Lower leg skin (tissue), 4 donors: ENCODE measurements around the gene TPT1. TPM values are rescaled to one million over a fixed set of nuclear protein-coding genes. Genes with fewer than 3 reads are reported as not detected.

Experiments
- DNase-seq, 2 donors: peaks; one replicate each; pipeline ENCODE4 v3.0.0-alpha.2; 2019; ENCODE audit warnings: low spot score in 2 of 2
- H3K4me3 ChIP-seq: fragments of 200-600 bp; sonication (generic); 2 replicates; pipeline ENCODE4 v1.5.1; 2017; ENCODE audit warnings: mild to moderate bottlenecking, low read depth; ENCODE audit not compliant: poor library complexity, severe bottlenecking
- POLR2A ChIP-seq, 2 donors: fragments of 450-650 bp; IDR thresholded peaks; one replicate each; pipeline ENCODE4 v1.6.1; 2016 to 2017; ENCODE audit warnings: antibody characterized with exemption in 2 of 2, mild to moderate bottlenecking in 1 of 2, moderate library complexity in 1 of 2
- WGBS, 2 donors: methylation state at CpG; one replicate each; pipeline ENCODE4 v1.1.5; 2018; 5-methylcytosine and 5-hydroxymethylcytosine counted together
- intact Hi-C: fragments of 100-400 bp; cut with DNase I; formaldehyde crosslinking; loops from one replicate; pipeline ENCODE4 v1.15.0; 2023; ENCODE audit warnings: low total_unique reads
- total RNA-seq, 4 donors: library from RNA; depleted of rRNA; stranded (reverse); fragments of >200 nt; gene quantifications; one replicate each; pipeline ENCODE4 v1.1.0, GENCODE V29; 2016
- TF ChIP-seq, protein P1 (sequence below), 3 donors: fragments of 450-650 bp; IDR thresholded peaks; one replicate each; pipeline ENCODE4 v1.5.1; 2016; ENCODE audit warnings: antibody characterized with exemption in 3 of 3, mild to moderate bottlenecking in 3 of 3, moderate library complexity in 2 of 3

Gene TPT1
- total RNA-seq, 4 donors from 2014 or later = 2,307 to 2,977 (median 2,645) TPM

DNA sequence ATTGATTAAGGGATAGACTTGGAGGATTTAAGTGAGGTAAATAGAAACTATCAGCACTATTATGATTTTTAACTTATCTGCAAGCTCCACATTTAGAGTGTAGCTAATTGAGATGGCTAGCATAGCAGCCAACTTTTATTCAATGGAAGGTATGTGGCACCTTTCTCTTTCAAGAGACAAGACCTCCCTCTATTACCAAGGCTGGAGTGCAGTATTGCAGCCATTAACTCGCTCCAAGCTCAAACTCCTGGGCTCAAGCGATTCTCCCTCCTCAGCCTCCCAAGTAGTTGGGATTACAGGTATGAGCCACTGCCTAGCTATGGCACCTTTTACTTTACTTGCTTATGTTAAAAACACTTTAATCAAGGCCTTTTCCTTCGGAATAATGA is 8.2 kb downstream of the TPT1 start:
- TF ChIP-seq POLR2A (IDR thresholded peaks at IDR 0.05) = no peak

DNA sequence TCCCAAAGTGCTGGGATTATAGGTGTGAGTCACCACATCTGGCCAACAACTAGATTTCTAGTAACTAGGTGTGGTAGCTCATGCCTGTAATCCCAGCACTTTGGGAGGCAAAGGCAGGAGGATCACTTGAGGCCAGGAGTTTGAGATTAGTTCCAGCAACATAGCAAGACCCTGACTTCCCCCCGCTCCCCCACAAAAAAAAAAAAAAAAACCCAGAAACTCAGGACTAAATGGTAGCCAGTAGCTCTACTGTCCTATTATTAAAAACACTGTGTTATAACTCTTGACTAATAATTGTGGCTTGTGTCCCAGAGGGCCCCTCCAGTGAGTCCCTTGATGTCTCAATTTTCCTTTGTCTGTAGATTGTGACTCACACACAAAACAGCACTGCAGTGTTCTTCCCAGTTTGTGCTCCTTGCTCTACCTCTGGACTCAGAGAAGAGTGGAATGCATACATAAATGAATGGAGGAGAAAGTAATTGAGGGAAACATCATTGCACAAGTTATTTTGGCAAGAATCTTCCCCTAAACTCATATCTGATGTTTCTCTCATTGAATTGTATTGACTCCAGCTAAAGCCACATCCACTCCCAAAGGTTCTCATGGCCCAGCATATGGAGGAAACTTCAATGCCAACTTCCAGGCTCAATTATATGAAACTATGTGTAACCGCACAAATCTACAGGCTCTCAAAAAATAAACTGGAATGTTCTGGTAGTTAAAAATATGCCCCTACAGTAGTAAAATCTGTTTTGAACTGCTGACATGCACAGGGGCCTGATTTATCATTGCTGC is 8.8 kb downstream of the TPT1 start:
- intact Hi-C loops = no loop called here

More for the DNA sequence above, 8.2 kb downstream of the TPT1 start:
- no peak for DNase-seq
- 93 to 96% methylated on average over 3 of the region's 3 CpGs for WGBS, 2 donors
- H3K4me3 ChIP-seq = no peak overlapping the region
- intact Hi-C loops = no loop called here

GRCh38 chr13:45331692-45332035 is 9.3 kb downstream of the TPT1 start:
- no peak for TF ChIP-seq POLR2A (IDR thresholded peaks at IDR 0.05)
- TF ChIP-seq, protein P1, sequence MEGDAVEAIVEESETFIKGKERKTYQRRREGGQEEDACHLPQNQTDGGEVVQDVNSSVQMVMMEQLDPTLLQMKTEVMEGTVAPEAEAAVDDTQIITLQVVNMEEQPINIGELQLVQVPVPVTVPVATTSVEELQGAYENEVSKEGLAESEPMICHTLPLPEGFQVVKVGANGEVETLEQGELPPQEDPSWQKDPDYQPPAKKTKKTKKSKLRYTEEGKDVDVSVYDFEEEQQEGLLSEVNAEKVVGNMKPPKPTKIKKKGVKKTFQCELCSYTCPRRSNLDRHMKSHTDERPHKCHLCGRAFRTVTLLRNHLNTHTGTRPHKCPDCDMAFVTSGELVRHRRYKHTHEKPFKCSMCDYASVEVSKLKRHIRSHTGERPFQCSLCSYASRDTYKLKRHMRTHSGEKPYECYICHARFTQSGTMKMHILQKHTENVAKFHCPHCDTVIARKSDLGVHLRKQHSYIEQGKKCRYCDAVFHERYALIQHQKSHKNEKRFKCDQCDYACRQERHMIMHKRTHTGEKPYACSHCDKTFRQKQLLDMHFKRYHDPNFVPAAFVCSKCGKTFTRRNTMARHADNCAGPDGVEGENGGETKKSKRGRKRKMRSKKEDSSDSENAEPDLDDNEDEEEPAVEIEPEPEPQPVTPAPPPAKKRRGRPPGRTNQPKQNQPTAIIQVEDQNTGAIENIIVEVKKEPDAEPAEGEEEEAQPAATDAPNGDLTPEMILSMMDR (IDR thresholded peaks at IDR 0.05) = no peak
- 46 to 55% methylated on average over 3 of the region's 3 CpGs for WGBS, 2 donors
- intact Hi-C loops = no loop called here
- H3K4me3 ChIP-seq = no peak overlapping the region
- DNase-seq = no peak

More for the DNA sequence above, 8.8 kb downstream of the TPT1 start:
- WGBS, 2 donors = 81 to 83% methylated on average over 2 of the region's 2 CpGs
- no peak overlapping the region for H3K4me3 ChIP-seq
- DNase-seq = peak in 1 of 2 donors; percentile 53
- TF ChIP-seq, protein P1 (IDR thresholded peaks at IDR 0.05) = no peak
- no peak for TF ChIP-seq POLR2A (IDR thresholded peaks at IDR 0.05)

DNA sequence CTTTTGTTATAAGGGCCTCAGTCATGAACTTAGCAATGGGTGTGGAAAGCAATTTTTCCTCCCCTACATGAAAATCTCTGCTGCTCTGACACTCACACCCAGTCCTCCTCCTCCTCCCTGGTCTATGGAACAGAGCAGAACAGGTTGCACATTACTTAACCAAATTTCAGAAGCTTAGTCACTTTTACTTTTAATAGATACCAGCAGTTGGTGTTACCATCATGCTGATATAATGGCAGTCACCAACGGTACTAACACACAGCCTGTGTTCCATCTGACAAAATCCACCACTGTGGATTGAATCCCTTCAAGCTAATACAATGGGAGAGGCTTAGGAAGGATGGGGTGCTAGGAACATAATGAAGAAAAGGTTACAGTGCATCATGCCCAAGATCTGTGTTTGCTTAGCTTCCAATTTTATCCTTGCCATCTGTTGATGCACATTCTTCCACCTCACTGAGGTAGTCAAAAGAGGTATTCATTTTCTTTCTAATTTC is 9.8 kb downstream of the TPT1 start:
- no peak overlapping the region for H3K4me3 ChIP-seq
- DNase-seq = no peak
- intact Hi-C loops = no loop called here
- no peak for TF ChIP-seq POLR2A (IDR thresholded peaks at IDR 0.05)
- TF ChIP-seq, protein P1 (IDR thresholded peaks at IDR 0.05) = no peak
- WGBS, 2 donors = 63 to 76% methylated on average over 1 of the region's 1 CpG

DNA sequence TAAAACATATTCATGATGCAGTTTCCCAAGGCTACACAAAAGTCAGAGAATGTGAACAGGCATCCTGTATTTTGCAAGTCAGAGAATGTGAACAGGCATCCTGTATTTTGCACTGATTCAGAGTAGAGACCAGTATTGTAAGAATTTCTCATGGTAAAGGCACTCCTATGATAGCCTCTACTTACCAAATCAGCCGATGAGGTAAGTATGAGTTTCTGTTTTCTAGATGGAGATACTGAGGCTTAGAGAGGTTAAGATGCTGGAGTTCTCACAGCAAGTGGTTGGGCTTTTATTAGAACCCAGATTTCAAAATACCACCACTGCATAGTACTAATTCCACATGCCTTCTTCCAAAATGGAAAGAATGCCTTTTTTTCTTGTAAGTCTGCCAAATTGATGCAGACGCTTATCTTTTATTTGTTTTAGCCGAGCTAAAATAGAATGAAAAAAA is 12.3 kb downstream of the TPT1 start:
- TF ChIP-seq, protein P1 (IDR thresholded peaks at IDR 0.05) = no peak
- TF ChIP-seq POLR2A (IDR thresholded peaks at IDR 0.05) = no peak
- no peak overlapping the region for H3K4me3 ChIP-seq
- no peak for DNase-seq
- intact Hi-C loops = no loop called here
- 50 to 56% methylated on average over 3 of the region's 3 CpGs for WGBS, 2 donors

DNA sequence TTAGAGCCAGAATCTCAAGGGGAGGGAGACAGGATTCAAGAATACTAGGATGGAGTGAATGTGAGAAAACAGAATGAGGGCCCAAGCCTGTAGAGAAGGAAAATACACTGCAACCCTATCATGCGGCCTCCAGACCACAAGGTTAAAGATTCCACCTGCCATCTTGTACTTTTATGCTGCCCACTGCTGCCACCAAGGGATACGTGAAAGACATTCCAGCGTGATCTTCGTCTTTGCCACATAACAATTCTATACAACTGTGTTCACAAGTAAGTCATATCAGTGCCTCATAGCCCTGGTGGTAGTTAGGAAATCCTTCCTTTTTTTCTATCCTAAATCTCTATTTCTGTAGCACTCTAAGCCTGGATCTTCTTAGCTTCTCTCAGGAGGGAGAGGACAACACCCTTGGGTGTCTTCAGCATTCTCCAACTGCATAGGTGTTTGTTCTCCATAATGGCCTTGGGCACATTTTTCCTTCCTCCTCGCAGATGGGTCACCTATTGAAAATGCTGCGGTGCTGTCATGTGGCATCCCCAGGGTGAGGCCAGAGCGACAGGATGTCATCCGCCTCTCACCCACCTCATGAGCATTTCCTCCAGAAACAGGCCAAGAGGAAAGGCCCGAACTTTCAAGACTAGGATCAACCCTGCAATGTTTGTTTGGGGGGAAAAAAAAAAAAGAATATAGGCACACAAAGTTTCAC is 13.6 kb downstream of the TPT1 start:
- intact Hi-C loops = no loop called here
- DNase-seq = no peak
- TF ChIP-seq POLR2A (IDR thresholded peaks at IDR 0.05) = no peak
- TF ChIP-seq, protein P1 (IDR thresholded peaks at IDR 0.05) = no peak
- WGBS, 2 donors = 73 to 80% methylated on average over 9 of the region's 9 CpGs
- no peak overlapping the region for H3K4me3 ChIP-seq
